HG02885 (cell line): ENCODE measurements around the gene NMNAT3.
A peak's percentile ranks its signal among the peaks of the same experiment; 100 is the strongest.

Source experiments
- ATAC-seq: cut with Tn5 transposase; IDR thresholded peaks from one replicate; pipeline ENCODE4 v1.9.1; 2021; ENCODE audit warnings: mild to moderate bottlenecking; ENCODE audit not compliant: unreplicated experiment, poor library complexity

NMNAT3 gene

GRCh38 chr3:139555249-139555648 lies 122.5 kb downstream of the NMNAT3 start:
- ATAC-seq = no peak

- ATAC-seq = no peak
These were observed 123.1 kb downstream of the NMNAT3 start for GRCh38 chr3:139554628-139555027.

- no peak for ATAC-seq
These were observed 125.0 kb downstream of the NMNAT3 start for GRCh38 chr3:139552632-139553365.

GRCh38 chr3:139548801-139549200 lies 129.0 kb downstream of the NMNAT3 start:
- ATAC-seq = no peak

GRCh38 chr3:139547666-139548065 lies 130.1 kb downstream of the NMNAT3 start:
- no peak for ATAC-seq

- no peak for ATAC-seq
These were observed 131.0 kb downstream of the NMNAT3 start for GRCh38 chr3:139546772-139547171.

- ATAC-seq = no peak
These were observed 136.1 kb downstream of the NMNAT3 start for GRCh38 chr3:139541532-139542288.

GRCh38 chr3:139540651-139541531 lies 136.9 kb downstream of the NMNAT3 start:
- ATAC-seq = no peak

GRCh38 chr3:139538733-139539132 lies 139.0 kb downstream of the NMNAT3 start:
- ATAC-seq = no peak

GRCh38 chr3:139537795-139538621 lies 139.8 kb downstream of the NMNAT3 start:
- ATAC-seq = no peak

GRCh38 chr3:139537361-139537760 lies 140.4 kb downstream of the NMNAT3 start:
- no peak for ATAC-seq

- ATAC-seq = no peak
These were observed 142.5 kb downstream of the NMNAT3 start for GRCh38 chr3:139534992-139535879.

GRCh38 chr3:139534455-139534812 lies 143.3 kb downstream of the NMNAT3 start:
- peak; percentile 68 for ATAC-seq

GRCh38 chr3:139533781-139534454 lies 143.9 kb downstream of the NMNAT3 start:
- ATAC-seq = peak; percentile 54

- ATAC-seq = no peak
These were observed 144.8 kb downstream of the NMNAT3 start for GRCh38 chr3:139532976-139533375.

- ATAC-seq = no peak
These were observed 147.1 kb downstream of the NMNAT3 start for GRCh38 chr3:139530717-139531116.

GRCh38 chr3:139529662-139530061 lies 148.1 kb downstream of the NMNAT3 start:
- ATAC-seq = no peak

- no peak for ATAC-seq
These were observed 148.8 kb downstream of the NMNAT3 start for GRCh38 chr3:139528924-139529323.
